ENCODE results near the gene TRAF3.

DNA sequence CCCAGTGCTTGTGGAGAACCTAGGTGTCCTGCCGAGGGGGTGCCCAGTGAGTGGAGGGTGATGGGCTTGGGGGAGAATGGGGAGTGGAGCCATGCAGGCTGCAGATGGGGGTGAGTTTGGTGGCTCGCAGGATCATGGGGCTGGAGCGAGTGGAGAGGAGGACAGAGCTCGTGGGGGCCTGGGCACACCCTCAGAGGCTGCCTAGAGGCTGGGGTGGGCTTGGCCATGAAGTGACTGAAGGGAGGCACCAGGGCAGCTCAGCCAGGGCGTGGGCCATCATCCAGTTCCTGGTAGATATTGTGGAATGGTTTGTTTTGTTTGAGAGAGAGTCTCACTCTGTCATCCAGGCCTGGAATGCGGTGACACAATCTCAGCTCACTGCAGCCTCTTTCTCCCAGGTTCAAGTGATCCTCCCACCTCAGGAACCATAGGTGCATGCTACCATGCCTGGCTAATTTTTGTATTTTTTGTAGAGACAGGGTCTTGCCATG is 101.8 kb downstream of the TRAF3 start:
- TF ChIP-seq, protein P1, sequence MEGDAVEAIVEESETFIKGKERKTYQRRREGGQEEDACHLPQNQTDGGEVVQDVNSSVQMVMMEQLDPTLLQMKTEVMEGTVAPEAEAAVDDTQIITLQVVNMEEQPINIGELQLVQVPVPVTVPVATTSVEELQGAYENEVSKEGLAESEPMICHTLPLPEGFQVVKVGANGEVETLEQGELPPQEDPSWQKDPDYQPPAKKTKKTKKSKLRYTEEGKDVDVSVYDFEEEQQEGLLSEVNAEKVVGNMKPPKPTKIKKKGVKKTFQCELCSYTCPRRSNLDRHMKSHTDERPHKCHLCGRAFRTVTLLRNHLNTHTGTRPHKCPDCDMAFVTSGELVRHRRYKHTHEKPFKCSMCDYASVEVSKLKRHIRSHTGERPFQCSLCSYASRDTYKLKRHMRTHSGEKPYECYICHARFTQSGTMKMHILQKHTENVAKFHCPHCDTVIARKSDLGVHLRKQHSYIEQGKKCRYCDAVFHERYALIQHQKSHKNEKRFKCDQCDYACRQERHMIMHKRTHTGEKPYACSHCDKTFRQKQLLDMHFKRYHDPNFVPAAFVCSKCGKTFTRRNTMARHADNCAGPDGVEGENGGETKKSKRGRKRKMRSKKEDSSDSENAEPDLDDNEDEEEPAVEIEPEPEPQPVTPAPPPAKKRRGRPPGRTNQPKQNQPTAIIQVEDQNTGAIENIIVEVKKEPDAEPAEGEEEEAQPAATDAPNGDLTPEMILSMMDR (conservative IDR thresholded peaks at IDR 0.05 in 1 of 2, IDR thresholded peaks at IDR 0.05 in 1 of 2; ENCODE audit: extremely low read depth in 1 of 2, insufficient read depth in 1 of 2, low read depth in 1 of 2, low read length in 2 of 2) = no peak
- TF ChIP-seq EZH2 (IDR thresholded peaks at IDR 0.05; ENCODE audit: borderline replicate concordance, low read length) = no peak
